Kidney epithelial cell (primary cell): ENCODE results near the gene PRKG2. TPM values are rescaled to one million over a fixed set of nuclear protein-coding genes. Genes with fewer than 3 reads are reported as not detected.

Source experiments
- DNase-seq: peaks from one replicate; pipeline ENCODE4 v3.0.0-alpha.2; 2010; ENCODE audit warnings: low read depth
- H3K27me3 ChIP-seq: 2 replicates; pipeline ENCODE4 v1.6.0; 2011; ENCODE audit warnings: low read length; ENCODE audit not compliant: control insufficient read depth, insufficient read depth
- H3K36me3 ChIP-seq: 2 replicates; pipeline ENCODE4 v1.5.1; 2011; ENCODE audit warnings: low read length; ENCODE audit not compliant: control insufficient read depth, insufficient read depth
- H3K4me3 ChIP-seq: 2 replicates; pipeline ENCODE4 v1.5.1; 2011; ENCODE audit warnings: low read depth, mild to moderate bottlenecking, control low read depth, low read length
- total RNA-seq: library from RNA; depleted of rRNA; stranded (reverse); fragments of >200 nt; gene quantifications from 2 replicates; pipeline ENCODE4 v1.2.3, GENCODE V29; 2015
- TF ChIP-seq, protein P1 (sequence below): IDR thresholded peaks from 2 replicates; pipeline ENCODE4 v1.5.1; 2011; ENCODE audit warnings: mild to moderate bottlenecking, moderate library complexity, low read length, control low read depth, inconsistent platforms; ENCODE audit not compliant: insufficient read depth, poor library complexity, severe bottlenecking

The PRKG2 gene
- total RNA-seq, 1 donor from 2014 or later: 2.3 TPM

DNA sequence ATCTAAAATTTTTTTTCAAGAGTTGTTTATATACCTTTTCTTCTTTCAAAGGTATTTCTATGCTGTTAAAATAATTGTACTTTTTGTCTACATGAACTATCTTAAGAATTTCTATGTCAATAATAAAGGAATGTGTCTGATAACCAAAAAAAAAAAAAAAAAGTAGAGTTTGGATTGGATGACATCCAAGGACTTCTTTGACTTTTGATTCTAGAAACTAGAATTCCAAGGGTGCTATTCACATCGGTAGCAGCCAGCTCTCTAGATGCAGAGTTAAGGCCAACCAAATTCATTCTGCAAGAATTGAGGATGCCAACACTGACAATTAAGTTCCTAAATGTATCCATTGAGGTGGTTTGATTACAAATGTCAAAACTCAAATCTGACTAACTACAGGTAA lies 42.0 kb upstream of the PRKG2 start:
- DNase-seq: no peak
- TF ChIP-seq, protein P1, sequence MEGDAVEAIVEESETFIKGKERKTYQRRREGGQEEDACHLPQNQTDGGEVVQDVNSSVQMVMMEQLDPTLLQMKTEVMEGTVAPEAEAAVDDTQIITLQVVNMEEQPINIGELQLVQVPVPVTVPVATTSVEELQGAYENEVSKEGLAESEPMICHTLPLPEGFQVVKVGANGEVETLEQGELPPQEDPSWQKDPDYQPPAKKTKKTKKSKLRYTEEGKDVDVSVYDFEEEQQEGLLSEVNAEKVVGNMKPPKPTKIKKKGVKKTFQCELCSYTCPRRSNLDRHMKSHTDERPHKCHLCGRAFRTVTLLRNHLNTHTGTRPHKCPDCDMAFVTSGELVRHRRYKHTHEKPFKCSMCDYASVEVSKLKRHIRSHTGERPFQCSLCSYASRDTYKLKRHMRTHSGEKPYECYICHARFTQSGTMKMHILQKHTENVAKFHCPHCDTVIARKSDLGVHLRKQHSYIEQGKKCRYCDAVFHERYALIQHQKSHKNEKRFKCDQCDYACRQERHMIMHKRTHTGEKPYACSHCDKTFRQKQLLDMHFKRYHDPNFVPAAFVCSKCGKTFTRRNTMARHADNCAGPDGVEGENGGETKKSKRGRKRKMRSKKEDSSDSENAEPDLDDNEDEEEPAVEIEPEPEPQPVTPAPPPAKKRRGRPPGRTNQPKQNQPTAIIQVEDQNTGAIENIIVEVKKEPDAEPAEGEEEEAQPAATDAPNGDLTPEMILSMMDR: no peak
- H3K4me3 ChIP-seq: no peak overlapping the region
- H3K27me3 ChIP-seq: no peaks in the 10 kb centered on the region
- H3K36me3 ChIP-seq: no peaks in the 10 kb centered on the region

DNA sequence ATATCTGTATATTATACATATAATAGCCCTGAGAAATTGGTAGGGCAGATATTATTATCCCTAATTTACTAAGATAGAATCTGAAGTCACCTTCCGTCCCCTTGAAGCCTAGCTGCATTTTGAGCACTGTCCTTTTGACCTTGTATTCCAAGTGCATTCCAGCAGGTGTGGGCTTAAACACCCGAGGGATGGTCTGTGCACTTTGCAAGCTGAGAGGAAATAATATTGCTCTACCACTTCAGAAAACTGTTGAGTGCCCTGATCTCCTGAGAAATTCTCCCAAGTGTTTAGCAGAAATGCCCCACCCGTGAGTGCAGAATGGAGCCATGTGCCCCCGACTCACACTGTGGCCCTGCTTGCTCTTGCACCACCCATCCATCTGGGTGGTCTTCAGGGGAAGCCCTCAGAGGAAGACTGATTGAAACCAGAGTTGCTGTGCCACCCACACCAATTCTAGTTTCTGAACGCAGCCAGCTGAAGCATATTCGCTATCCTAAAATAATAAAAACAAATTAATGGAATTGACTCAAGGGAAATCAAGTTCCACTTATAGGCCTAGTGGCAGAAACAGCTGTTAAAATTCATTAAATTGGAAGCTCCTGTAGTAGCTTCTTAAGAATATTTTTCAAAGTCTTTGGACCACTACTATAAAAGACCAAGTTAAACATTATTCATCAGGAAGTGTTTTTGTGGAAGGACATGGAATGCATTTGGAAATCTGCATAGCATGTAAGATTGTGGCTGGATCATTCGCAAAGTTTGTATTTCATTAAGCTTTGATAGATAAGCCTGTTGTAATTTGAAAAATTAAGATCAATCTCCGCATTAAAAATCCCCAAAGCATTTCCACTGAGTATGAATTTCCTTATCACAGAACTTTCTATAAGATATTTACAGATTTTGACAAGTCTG lies 41.3 kb upstream of the PRKG2 start:
- H3K27me3 ChIP-seq: no peaks in the 10 kb centered on the region
- TF ChIP-seq, protein P1: no peak
- no peaks in the 10 kb centered on the region for H3K36me3 ChIP-seq
- no peak overlapping the region for H3K4me3 ChIP-seq
- DNase-seq: no peak

DNA sequence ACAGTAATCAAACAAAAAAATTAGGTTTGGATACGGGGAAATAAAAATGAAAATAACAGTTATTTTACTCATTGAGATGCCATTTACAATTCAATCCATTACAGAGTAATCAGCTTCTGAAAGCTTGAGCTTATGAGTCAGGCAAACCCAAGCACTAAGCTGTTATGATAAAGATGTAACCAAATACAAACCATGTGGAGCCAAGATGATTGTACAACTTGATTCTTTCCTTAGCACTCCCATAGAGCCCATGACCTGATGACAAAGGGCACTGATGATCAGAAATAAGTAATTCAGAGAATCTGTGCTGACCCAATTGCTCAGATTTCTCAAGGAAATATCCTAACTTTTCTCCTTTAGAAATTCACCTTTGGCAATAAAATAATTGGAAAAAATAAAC lies 40.5 kb upstream of the PRKG2 start:
- H3K36me3 ChIP-seq: no peaks in the 10 kb centered on the region
- no peak overlapping the region for H3K4me3 ChIP-seq
- DNase-seq: peak; percentile 25
- TF ChIP-seq, protein P1: no peak
- no peaks in the 10 kb centered on the region for H3K27me3 ChIP-seq

DNA sequence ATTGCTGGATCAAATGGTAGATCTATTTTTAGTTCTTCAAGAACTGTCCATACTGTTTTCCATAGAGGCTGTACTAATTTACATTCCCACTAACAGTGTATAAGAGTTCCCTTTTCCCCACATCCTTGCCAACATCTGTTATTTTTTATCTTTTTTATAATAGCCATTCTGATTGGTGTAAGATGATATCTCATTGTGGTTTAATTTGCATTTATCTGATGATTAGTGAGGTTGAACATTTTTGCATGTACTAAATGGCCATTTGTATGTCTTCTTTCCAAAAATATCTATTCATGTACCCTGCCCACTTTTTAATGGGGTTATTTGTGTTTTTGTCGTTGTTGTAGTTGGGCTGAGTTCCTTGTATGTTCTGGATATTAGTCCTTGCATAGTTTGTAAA lies 35.4 kb upstream of the PRKG2 start:
- TF ChIP-seq, protein P1: no peak
- no peak for DNase-seq
- H3K4me3 ChIP-seq: no peak overlapping the region
- no peaks in the 10 kb centered on the region for H3K27me3 ChIP-seq
- no peaks in the 10 kb centered on the region for H3K36me3 ChIP-seq

DNA sequence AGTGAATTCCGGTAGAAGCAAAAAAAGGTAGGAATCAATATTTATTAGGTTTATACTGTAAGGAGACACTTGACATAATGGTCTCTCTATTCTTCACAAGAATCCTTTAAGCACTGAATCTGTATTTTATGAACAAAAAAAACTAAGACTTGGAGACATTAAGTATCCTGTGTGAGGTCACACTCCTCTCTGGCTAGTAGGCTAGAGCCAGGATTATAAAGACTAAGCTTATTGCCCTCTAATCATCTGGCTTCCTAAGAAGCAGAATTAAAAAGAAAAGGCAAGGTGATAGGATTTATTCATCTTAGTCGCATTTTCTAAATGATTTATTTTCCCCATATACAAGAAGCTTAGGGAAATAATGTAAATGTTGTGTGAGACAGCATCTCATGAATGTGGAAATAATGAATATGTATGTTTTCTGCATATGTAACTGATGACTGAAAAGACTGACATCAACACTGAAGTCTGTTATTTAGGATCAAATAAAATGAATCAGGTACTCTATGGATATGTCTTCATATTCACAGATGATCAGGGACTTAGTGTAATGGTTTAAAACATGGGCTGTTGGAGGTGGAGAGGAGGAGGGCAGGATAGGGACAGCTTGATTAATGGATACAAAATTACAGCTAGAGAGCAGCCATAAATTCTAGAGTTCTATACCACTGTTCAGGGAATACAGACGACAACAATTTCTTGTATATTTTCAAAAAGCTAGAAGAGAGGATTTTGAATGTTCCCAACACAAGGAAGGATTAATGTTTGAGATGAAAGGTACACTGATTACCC lies 30.4 kb upstream of the PRKG2 start:
- no peaks in the 10 kb centered on the region for H3K36me3 ChIP-seq
- no peak overlapping the region for H3K4me3 ChIP-seq
- TF ChIP-seq, protein P1: no peak
- DNase-seq: no peak
- H3K27me3 ChIP-seq: no peaks in the 10 kb centered on the region
